ENCODE results near the gene SASH1.

Gene SASH1

DNA sequence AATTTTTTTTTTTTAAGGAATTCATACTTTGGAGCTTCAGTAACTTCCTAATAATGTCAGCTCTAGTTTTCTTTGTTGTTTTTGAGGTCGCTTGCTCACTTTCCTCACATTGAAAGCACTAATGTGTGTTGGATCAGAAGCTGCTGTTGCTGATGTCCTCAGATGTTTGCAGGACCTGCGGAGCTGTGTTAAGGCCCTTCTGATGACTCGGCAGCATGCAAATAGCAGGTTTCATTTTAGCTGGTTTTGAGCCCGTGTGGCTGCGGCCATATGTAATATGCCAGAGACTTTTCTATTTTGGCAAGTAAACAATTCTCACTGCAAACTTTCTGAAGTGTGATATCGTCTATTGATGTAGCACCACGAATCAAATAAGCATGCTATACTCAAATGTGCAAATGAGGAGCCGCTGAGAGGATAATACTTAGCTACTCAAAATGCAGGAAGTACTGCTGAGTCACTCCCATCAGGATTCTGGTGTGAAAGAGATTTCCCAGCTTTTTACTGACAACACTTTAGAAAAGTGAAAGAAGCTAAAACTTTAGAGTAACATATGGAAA is 187.8 kb downstream of the SASH1 start:
- Histone ChIP-seq H3K9me3 (ENCODE audit: insufficient read depth, low read length) (no peaks in the 10 kb centered on the region), H4K20me1 (ENCODE audit: low read depth, low read length) (no peaks in the 10 kb centered on the region), H3K36me3 (ENCODE audit: low read length) (no peaks in the 10 kb centered on the region), H3K9me2 (replicated peaks; ENCODE audit: insufficient read depth, low read length) (no peaks in the 10 kb centered on the region), H3F3A (ENCODE audit: insufficient read depth) (no peaks in the 10 kb centered on the region), H3K4me3 (ENCODE audit: insufficient read depth, low read length, poor library complexity, severe bottlenecking) (no peak overlapping the region), H3K79me2 (ENCODE audit: insufficient read depth, low read length) (no peaks in the 10 kb centered on the region), H3K27ac (ENCODE audit: low read depth, low read length) (no peak overlapping the region), H3K4me2 (ENCODE audit: low read depth, low read length, poor library complexity, severe bottlenecking) (no peak overlapping the region), H3K9ac (ENCODE audit: low read length) (no peak overlapping the region), H3K27me3 (ENCODE audit: low read length) (0 out of 2 replicates have a peak, but pooled peaks cover 3% of the 10 kb centered on the region), H2AFZ (ENCODE audit: low read depth, low read length, severe bottlenecking) (no peak overlapping the region)
- TF ChIP-seq, protein P1, sequence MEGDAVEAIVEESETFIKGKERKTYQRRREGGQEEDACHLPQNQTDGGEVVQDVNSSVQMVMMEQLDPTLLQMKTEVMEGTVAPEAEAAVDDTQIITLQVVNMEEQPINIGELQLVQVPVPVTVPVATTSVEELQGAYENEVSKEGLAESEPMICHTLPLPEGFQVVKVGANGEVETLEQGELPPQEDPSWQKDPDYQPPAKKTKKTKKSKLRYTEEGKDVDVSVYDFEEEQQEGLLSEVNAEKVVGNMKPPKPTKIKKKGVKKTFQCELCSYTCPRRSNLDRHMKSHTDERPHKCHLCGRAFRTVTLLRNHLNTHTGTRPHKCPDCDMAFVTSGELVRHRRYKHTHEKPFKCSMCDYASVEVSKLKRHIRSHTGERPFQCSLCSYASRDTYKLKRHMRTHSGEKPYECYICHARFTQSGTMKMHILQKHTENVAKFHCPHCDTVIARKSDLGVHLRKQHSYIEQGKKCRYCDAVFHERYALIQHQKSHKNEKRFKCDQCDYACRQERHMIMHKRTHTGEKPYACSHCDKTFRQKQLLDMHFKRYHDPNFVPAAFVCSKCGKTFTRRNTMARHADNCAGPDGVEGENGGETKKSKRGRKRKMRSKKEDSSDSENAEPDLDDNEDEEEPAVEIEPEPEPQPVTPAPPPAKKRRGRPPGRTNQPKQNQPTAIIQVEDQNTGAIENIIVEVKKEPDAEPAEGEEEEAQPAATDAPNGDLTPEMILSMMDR (IDR thresholded peaks at IDR 0.05; ENCODE audit: insufficient read depth, low read length, poor library complexity, severe bottlenecking) = no peak
- TF ChIP-seq EZH2phosphoT487 (conservative IDR thresholded peaks at IDR 0.05; ENCODE audit: low read length) = no peak

GRCh38 chr6:148530976-148531375 is 188.3 kb downstream of the SASH1 start:
- H3K9me2 ChIP-seq (replicated peaks; ENCODE audit: insufficient read depth, low read length) = no peaks in the 10 kb centered on the region
- no peaks in the 10 kb centered on the region for H3K9me3 ChIP-seq (ENCODE audit: insufficient read depth, low read length)
- no peak overlapping the region for H3K4me2 ChIP-seq (ENCODE audit: low read depth, low read length, poor library complexity, severe bottlenecking)
- H3K9ac ChIP-seq (ENCODE audit: low read length) = no peak overlapping the region
- 0 out of 2 replicates have a peak, but pooled peaks cover 3% of the 10 kb centered on the region for H3K27me3 ChIP-seq (ENCODE audit: low read length)
- H3K79me2 ChIP-seq (ENCODE audit: insufficient read depth, low read length) = no peaks in the 10 kb centered on the region
- TF ChIP-seq, protein P1 (IDR thresholded peaks at IDR 0.05; ENCODE audit: insufficient read depth, low read length, poor library complexity, severe bottlenecking) = no peak
- TF ChIP-seq EZH2phosphoT487 (conservative IDR thresholded peaks at IDR 0.05; ENCODE audit: low read length) = no peak
- no peaks in the 10 kb centered on the region for H3F3A ChIP-seq (ENCODE audit: insufficient read depth)
- H3K27ac ChIP-seq (ENCODE audit: low read depth, low read length) = no peak overlapping the region
- no peaks in the 10 kb centered on the region for H4K20me1 ChIP-seq (ENCODE audit: low read depth, low read length)
- H2AFZ ChIP-seq (ENCODE audit: low read depth, low read length, severe bottlenecking) = no peak overlapping the region
- no peaks in the 10 kb centered on the region for H3K36me3 ChIP-seq (ENCODE audit: low read length)
- no peak overlapping the region for H3K4me3 ChIP-seq (ENCODE audit: insufficient read depth, low read length, poor library complexity, severe bottlenecking)

DNA sequence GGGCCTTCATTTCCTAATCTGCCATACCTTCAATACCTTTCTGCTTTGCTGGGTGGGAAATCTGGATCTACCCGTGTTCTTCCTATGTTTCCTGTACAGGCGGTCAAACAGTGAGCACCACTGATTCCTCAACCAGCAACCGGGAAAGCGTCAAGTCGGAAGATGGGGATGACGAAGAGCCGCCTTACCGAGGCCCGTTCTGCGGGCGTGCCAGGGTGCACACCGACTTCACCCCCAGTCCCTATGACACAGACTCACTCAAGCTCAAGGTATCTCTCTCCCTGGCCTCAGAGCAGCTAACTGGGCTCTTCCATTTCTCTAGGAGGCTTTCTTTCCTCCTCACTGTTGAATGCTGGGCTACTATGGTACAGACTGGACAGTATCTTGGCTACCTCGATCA is 190.1 kb downstream of the SASH1 start:
- no peak overlapping the region for H3K27ac ChIP-seq (ENCODE audit: low read depth, low read length)
- H3K79me2 ChIP-seq (ENCODE audit: insufficient read depth, low read length) = no peaks in the 10 kb centered on the region
- TF ChIP-seq, protein P1 (IDR thresholded peaks at IDR 0.05; ENCODE audit: insufficient read depth, low read length, poor library complexity, severe bottlenecking) = no peak
- no peak for TF ChIP-seq EZH2phosphoT487 (conservative IDR thresholded peaks at IDR 0.05; ENCODE audit: low read length)
- 0 out of 2 replicates have a peak, but pooled peaks cover 3% of the 10 kb centered on the region for H3K27me3 ChIP-seq (ENCODE audit: low read length)
- no peaks in the 10 kb centered on the region for H4K20me1 ChIP-seq (ENCODE audit: low read depth, low read length)
- no peak overlapping the region for H3K4me2 ChIP-seq (ENCODE audit: low read depth, low read length, poor library complexity, severe bottlenecking)
- no peaks in the 10 kb centered on the region for H3F3A ChIP-seq (ENCODE audit: insufficient read depth)
- H3K9ac ChIP-seq (ENCODE audit: low read length) = no peak overlapping the region
- H3K9me2 ChIP-seq (replicated peaks; ENCODE audit: insufficient read depth, low read length) = no peaks in the 10 kb centered on the region
- no peaks in the 10 kb centered on the region for H3K36me3 ChIP-seq (ENCODE audit: low read length)
- H2AFZ ChIP-seq (ENCODE audit: low read depth, low read length, severe bottlenecking) = no peak overlapping the region
- no peak overlapping the region for H3K4me3 ChIP-seq (ENCODE audit: insufficient read depth, low read length, poor library complexity, severe bottlenecking)
- no peaks in the 10 kb centered on the region for H3K9me3 ChIP-seq (ENCODE audit: insufficient read depth, low read length)

All from SU-DHL-6 (cell line).